GM21381 (cell line): Measurements from ENCODE around the gene CBY2.
"Not testable (repeated sequence)": the region's sequence is repeated elsewhere in the genome, so short reads cannot be mapped to it uniquely, and the experiment has no call there.

Experiments
- ATAC-seq: cut with Tn5 transposase; IDR thresholded peaks from one replicate; pipeline ENCODE4 v1.9.1; 2021; ENCODE audit warnings: mild to moderate bottlenecking, moderate library complexity; ENCODE audit not compliant: unreplicated experiment

The CBY2 gene

GRCh38 chr13:45737571-45738017, 35.5 kb downstream of the CBY2 start:
- no peak for ATAC-seq

DNA sequence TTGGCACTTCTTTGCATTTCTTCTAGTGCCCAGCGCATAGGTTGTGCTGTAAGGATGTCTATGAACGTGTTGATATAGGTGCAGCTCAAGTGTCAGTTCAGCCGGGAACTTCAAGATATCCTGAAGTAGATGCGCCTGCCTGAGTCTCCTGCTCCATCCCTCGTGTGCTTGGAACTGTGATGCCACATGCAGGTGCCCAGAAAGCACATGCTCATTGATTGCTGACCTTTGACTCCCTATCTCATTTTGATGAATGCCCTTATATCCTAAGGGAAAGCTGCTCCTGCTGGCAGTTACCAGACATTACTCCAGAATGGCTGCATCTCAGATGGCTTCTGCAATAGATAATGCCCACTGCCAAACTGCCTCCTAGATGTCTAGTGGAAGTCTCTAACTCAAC, 40.9 kb downstream of the CBY2 start:
- ATAC-seq: no peak

- ATAC-seq: no peak
Measured at GRCh38 chr13:45744979-45745378, 42.9 kb downstream of the CBY2 start.

DNA sequence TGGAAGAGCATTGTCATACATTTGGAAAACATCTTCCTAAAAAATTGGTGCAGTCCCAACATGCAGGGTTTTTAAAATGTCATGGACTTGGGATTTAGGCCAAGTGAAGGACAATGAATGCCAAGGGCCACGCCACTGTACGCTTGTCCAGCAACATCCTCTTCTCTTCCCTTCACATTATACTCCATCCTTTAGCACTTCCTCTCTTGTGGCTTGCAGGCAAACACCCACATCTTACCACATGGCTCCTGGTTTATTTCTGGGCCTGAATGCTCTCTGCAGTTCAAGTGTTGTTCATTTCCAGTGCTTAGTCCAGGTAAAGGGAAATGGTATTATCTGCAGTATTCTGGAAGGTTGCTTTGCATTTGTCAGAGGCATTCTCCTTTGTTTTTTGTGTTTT, 45.0 kb downstream of the CBY2 start:
- no peak for ATAC-seq

DNA sequence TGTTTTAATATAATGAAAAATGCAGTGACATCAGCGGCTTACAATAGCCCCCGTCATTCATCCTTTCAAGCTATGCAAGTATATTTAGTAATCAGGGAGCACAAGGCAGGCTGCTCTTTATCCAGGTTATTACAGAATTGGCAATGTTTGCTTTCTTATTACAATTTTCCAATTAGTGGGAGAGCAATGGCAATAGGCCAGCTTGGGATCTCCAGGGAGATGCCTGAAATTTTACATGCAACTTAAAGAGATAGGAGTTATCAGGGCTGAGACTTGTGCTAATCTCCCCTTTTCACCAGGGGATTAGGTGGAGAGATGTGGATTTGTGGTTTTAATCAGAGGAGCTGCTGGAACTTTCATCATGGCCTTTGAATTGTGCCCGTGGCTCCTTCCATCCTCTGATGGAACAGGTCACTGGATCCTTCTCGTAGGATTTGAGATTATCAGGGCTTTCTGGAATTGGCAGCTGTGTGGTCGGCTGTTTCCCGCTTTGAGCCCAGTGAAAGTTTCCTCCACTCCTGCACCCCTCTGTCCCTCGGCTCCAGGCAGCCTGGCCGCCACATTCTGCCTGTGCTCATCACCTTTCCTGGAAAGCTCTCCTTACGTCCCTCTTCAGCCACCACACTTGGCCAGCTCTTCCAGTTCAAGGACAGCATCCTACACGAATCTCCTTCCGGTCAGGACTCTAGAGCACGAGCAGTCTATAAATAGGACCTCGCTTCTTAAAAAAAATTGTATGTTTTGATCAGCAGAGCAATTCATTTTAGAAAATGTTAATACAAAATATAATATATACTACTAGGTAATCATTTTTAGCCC, 47.0 kb downstream of the CBY2 start:
- ATAC-seq: no peak

GRCh38 chr13:45750566-45750965, 48.4 kb downstream of the CBY2 start:
- ATAC-seq: no peak

- no peak for ATAC-seq
Measured at GRCh38 chr13:45751885-45752284, 49.8 kb downstream of the CBY2 start.

- no peak for ATAC-seq
Measured at GRCh38 chr13:45752510-45752909, 50.4 kb downstream of the CBY2 start.

DNA sequence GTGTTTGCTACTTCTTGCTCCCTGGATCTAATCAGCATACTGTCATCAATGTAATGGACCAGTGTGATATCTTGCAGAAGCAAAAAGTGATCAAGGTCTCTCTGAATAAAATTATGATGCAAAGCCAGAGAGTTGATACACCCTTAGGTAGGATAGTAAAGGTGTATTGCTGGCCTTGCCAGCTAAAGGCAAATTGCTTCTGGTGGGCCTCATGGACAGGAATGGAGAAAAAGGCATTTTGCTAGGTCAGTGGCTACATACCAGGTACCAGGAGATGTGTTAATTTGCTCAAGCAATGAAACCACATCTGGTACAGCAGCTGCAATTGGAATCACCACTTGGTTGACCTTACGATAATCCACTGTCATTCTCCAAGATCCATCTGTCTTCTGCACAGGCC, 54.4 kb downstream of the CBY2 start:
- not testable (repeated sequence) for ATAC-seq

DNA sequence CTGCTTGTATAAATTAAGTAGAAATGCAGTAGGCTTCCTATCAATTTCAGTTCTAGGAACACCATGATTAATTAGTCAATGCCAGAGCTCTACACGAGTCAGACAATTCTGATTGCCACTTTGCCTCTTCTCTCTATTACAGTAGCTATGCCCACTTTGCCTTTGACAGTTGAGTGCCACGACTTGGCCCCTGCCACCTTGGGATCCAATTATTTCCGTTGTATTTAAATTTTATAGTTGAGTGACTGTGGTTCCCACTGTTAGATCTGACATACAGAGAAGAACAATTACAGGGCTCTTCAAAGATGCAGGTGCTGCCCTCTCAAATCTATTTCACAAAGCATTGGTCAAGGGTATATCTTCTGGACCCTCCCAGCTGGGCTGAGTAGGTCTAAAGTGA, 55.5 kb downstream of the CBY2 start:
- not testable (repeated sequence) for ATAC-seq

GRCh38 chr13:45763419-45763818, 61.3 kb downstream of the CBY2 start:
- ATAC-seq: no peak
